NB4 (cell line): ENCODE data around the gene ZBTB46.
A peak's percentile ranks its signal among the peaks of the same experiment; 100 is the strongest.

Source experiments
- MYC ChIP-seq: IDR thresholded peaks from 2 replicates; pipeline ENCODE4 v1.6.1; 2011; ENCODE audit warnings: low read depth, low read length
- POLR2A ChIP-seq: IDR thresholded peaks from 2 replicates; pipeline ENCODE4 v1.6.1; 2011; ENCODE audit warnings: mild to moderate bottlenecking; ENCODE audit not compliant: insufficient read length; ENCODE audit errors: extremely low read depth
- TF ChIP-seq, protein P1 (sequence below): IDR thresholded peaks from one replicate; pipeline ENCODE4 v1.5.1; 2012; ENCODE audit warnings: low read depth, low read length
- TF ChIP-seq, protein P2 (sequence below): IDR thresholded peaks from 2 replicates; pipeline ENCODE4 v1.6.1; 2011; ENCODE audit warnings: low read depth, low read length

DNA sequence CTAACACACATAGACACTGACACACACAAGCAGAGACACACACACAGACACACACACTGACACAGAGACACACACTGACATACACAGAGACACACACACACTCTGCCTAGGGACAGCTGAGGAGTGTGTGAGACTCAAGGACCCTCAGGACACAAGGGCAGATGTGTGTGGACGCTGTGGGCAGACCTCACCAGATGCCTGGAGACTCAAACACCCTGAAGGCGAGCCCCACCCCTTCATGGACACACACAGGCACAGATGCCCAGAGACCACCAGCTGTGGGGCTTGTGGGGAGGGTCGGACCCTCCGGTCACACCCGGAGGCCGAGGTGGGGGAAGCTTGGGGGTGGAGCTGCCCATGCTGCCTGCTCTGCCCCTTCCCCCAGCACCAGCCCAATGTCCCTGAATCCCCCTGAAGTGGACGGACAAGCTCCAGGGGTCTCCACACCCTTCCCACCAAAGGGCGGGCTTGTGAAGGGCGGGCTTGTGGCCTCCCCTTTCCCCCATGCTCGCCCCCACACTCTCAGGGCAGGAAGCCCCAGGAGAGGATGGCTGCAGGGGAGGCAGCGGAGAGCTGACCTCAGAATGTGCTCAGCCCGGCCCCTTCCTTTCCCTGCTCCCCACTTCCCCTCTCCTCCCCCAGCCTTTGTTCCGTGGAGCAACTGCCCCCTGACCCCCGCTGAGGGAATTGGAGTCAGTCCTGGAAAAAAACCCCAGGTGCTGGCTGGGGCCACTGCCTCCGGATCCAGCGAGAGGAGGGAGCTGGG, 16.4 kb upstream of the ZBTB46 start:
- TF ChIP-seq POLR2A (no peak), MYC (0 out of 2 replicates have a peak, but pooled peaks have one; percentile 44)
- TF ChIP-seq, protein P1, sequence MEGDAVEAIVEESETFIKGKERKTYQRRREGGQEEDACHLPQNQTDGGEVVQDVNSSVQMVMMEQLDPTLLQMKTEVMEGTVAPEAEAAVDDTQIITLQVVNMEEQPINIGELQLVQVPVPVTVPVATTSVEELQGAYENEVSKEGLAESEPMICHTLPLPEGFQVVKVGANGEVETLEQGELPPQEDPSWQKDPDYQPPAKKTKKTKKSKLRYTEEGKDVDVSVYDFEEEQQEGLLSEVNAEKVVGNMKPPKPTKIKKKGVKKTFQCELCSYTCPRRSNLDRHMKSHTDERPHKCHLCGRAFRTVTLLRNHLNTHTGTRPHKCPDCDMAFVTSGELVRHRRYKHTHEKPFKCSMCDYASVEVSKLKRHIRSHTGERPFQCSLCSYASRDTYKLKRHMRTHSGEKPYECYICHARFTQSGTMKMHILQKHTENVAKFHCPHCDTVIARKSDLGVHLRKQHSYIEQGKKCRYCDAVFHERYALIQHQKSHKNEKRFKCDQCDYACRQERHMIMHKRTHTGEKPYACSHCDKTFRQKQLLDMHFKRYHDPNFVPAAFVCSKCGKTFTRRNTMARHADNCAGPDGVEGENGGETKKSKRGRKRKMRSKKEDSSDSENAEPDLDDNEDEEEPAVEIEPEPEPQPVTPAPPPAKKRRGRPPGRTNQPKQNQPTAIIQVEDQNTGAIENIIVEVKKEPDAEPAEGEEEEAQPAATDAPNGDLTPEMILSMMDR, result no peak
- TF ChIP-seq, protein P2, sequence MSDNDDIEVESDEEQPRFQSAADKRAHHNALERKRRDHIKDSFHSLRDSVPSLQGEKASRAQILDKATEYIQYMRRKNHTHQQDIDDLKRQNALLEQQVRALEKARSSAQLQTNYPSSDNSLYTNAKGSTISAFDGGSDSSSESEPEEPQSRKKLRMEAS, result peak; percentile 35; the same call in 1 of the 2 replicates
